Measurements from ENCODE around the gene FAM13B.

DNA sequence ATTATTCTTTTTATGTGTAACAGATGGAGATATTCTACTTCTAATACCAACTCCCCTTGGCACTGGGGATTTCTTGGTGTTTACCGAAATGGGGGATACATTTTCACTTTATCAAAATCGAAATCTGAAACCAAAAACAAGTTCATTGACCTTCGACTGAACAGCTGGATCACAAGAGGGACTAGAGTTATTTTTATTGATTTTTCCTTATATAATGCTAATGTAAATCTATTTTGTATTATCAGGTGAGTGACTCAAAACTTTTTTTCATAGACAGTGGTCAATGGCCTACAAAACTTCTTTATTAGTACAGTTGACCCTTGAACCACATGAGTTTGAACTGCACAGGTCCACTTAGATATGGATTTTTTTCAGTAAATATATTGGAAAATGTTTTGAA, 133.4 kb downstream of the FAM13B start:
- TF ChIP-seq, protein P1, sequence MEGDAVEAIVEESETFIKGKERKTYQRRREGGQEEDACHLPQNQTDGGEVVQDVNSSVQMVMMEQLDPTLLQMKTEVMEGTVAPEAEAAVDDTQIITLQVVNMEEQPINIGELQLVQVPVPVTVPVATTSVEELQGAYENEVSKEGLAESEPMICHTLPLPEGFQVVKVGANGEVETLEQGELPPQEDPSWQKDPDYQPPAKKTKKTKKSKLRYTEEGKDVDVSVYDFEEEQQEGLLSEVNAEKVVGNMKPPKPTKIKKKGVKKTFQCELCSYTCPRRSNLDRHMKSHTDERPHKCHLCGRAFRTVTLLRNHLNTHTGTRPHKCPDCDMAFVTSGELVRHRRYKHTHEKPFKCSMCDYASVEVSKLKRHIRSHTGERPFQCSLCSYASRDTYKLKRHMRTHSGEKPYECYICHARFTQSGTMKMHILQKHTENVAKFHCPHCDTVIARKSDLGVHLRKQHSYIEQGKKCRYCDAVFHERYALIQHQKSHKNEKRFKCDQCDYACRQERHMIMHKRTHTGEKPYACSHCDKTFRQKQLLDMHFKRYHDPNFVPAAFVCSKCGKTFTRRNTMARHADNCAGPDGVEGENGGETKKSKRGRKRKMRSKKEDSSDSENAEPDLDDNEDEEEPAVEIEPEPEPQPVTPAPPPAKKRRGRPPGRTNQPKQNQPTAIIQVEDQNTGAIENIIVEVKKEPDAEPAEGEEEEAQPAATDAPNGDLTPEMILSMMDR (IDR thresholded peaks at IDR 0.05; ENCODE audit: low read depth, low read length): no peak
- TF ChIP-seq, protein P2, sequence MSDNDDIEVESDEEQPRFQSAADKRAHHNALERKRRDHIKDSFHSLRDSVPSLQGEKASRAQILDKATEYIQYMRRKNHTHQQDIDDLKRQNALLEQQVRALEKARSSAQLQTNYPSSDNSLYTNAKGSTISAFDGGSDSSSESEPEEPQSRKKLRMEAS (IDR thresholded peaks at IDR 0.05; ENCODE audit: low read depth, low read length): no peak
- TF ChIP-seq POLR2A (IDR thresholded peaks at IDR 0.05; ENCODE audit: extremely low read depth, insufficient read length): no peak

Measured in NB4 (cell line).